CD4-positive, alpha-beta T cell treated with Interleukin-17A for 4 hours (primary cell): ENCODE measurements around the gene ZBTB16.

Experiments
- DNase-seq: peaks from one replicate; pipeline ENCODE4 v3.0.0-alpha.2; 2020; ENCODE audit warnings: mixed read lengths

ZBTB16 gene

DNA sequence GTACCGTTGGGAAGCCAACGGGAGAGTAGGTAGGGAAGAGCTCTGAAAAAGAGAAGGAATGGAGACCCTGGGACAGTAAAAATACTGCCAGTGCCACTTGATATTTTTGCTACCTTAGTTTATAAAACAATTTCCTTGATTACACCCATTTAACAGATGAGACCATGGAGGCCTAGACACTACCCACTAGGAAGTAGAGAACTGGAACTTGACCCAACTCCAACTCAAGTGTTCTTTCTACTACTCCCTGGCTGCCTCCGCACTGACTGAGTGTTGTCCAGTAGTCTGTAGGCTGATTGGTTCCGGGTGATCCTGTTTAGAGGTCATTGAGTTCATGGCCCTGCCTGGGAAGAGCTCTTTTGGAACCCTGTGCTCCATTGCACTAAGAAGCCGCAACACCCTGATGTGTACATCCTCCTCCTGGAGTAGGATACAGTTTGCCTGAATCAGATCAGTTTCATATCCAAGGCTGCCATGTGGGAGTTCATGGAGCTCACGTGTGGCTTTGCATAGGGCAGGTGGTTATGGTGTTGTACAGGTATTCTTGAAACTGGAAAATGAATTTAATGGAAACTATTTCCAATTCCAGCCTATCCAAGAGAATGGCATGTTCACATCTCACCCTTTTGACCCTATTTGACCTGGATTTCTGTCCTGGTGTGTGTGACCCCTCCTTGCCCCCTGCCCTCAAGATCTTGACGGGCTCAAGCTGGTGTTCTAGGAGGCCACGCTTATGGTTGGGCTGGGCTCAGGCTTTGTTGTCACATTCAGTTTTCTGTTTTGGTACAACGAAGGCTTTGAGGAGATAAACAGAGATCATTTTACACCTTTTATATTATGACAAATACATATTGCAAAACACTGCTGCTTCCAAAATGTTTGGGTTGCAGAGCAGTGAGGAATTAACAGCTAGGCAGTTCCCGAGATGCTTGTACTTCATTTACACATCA lies 134.5 kb downstream of the ZBTB16 start:
- DNase-seq: no peak

DNA sequence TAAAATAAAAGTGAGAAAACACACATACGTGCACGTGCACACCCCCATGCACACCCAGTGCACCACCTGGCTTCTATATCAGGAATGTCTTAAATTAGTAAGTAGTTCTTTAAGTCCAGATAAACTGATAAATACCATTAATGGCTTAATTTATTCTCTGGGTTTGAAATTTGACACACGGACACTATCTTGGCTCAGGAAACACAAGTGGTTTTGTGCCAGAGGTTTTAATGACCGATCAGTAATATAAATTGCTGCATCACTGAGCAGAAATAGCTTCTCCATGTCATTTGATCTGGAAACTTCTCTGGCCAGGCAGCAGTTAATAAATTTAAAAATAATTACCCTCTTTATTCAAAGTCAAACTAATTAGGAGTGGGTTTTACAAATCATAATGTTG lies 135.2 kb downstream of the ZBTB16 start:
- DNase-seq: peak; percentile 30

DNA sequence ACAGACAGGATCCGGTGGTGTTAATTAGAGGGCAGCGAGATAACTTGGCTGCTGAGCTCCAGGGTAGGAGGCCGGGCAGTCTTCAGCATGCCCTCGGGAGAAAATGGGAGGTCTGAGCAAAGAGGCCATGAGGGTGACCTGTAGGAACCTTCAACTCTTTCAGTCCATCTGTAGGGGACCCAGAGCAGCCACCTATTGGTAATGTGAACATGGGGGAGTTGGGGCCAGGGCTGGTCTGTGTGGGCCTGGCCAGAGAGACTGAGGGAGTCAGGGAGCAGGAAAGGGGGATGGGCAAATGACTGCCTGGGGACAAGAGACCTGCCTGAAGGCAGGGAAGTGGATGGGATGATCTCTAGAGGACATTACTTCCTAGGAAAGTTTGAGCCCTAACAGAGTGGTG lies 135.6 kb downstream of the ZBTB16 start:
- DNase-seq: no peak

DNA sequence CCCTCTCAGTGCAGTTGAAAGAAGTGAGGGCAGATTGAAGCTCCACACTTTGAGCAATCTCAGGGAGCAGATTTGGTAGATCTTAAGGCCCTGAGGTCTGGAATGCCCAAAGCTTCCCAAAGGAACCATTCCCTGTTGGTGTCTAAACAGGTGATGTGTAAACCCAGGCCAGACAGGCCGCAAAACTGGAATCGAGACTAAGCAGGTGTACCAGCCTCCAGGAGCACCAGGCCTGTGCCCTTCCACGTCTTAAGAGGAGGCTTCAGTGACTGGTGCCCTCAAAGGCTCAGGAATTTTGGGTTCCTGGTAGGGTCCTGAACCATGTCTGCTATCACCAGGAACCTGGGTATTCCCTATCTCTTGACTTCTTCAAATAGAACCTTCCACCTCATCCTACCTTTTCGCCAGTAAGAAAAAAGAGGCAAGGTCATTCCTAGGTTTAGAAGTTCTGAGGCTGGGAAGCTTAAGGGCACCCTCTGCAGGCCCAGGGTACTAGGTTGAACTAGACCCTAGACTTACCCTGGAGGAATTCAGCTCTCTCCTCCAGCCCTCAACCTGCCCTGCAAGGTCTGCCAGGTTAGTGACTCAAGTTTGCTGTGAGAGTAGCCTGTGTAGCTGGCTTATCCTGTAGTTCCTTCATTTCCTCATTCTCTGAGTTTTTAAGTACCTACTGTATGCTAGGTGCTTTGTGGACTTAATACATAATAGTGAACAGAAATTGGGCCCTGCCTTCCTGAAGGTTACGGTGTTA lies 136.6 kb downstream of the ZBTB16 start:
- peak; percentile 57 for DNase-seq

DNA sequence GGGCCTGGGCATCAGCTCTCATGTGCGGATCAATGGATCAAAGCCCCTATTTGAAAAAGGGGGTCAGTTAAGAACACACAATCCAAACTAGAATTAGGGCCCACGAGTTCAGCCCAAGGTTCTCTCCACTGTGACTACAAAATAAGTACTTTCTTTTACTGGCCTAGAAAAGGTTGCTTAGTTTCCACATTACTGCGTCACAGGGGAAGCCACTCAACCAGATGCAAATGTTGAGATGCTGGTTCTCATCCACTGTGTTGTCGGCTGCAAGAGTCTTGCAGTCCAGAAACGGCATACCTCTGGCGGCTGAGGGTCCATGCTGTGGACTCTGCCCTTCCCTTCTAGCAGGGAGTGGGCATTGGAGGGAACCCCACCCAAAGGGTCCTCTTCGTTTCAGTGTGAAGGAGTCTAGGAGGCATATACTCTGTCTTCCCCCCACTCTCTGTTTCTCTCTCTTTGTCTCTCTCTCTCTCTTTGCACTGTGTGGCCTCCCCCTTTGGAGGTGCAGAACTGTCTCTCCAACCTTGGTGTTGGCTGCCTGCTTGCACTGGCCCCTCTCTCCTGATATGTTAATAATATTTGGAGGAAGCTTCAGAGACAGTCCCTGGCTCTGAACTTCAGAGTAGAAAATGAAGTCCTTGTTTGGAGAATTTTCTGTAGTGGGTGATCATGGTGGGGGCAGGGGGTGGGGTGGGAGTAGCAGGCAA lies 137.6 kb downstream of the ZBTB16 start:
- no peak for DNase-seq

DNA sequence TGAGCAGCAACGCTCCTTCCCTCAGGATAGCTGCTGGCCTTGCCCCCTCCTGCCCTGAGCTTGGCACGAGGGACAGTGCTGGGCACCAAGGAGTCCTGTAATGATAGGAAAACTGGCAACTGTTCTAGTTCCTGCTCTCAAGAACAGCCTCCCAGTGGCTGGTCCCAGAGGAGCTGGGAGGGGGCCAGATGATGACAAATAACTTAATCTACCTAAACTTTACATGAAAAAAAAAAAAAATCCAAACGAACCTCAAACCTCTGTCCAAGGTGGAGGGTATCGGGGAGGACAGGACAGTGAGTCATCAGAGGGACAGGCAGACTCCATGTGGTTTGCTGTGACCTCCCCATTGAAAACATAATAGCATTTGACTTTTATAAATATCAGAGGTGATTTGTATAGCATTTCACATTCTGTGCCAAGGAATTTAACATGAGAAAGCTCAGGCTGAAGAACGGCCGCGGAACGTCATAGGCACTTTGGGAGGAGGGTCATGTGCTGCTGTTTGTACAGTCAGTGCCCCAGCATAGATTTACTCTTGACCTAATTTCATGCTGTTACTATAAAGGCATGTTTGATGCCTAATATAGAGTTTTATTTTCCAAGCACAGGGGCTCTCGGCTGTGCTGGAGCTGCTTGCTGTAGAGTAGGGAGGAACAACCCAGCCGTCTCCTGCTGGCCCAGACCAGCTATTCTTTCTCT lies 138.4 kb downstream of the ZBTB16 start:
- no peak for DNase-seq

DNA sequence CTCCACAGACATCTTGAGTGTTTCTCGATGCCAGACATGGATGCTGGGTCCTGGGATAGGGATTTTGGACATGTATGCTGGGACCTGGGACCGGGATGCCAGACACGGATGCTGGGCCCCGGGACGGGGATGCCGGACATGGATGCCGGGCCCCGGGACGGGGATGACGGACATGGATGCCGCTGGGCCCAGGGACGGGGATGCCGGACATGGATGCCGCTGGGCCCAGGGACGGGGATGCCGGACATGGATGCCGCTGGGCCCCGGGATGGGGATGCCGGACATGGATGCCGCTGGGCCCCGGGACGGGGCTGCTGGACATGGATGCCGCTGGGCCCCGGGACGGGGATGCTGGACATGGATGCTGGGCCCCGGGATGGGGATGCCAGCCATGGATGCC lies 139.5 kb downstream of the ZBTB16 start:
- DNase-seq: no peak

DNA sequence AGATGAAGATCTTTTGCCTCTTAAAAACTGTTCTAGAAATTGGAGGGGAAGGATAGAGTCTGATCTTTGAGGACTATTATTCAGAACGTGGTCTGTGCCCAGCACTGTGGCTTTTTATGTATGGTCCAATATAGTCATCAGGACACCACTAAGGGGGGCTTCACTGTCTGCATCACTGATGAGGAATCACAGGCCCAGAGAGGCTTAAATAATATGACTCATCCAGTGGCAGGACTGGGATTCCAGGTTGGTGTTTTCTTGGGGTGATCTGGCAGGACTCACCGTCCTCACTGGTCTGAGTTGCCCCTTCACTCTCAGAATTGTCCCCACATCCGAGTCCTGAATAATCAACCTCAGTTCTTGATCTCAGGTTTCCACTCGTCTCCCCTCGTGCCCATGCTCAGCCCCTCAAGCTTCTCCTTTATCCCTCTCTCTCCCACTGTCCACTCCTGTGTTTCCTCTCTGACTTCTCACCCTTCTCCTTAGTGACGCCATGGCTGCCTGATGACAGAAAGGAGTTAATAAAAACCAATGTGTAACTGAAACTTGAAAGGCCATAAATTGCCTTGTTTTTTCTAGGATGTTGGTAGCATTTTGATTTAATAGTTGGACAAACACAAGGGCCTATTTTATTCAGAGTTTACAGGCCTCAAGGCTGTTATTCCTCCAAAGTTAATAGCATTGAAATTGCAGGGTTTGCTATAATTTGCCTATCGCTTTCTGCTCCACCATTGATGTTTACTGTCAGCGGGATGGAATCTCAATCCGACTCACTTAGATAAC lies 141.0 kb downstream of the ZBTB16 start:
- DNase-seq: no peak

DNA sequence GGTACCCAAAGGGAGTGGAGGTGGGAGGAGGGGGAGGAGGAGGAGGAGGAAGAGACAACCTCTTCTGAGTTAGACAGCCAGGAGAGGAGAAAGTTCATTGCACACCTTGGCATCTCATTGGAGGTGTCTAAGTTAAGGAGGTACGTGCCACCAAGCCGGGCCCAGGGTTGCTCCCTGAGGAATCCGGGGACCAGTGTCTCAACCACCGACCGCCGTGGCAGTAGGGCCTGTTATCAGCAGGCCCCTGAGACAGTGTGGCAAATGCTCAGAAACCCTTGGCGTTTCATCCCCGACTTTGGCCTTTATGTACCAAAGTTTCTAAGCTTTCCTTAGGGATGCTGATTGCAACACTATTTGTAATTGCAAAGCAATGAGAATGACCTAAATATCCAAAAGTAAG lies 141.7 kb downstream of the ZBTB16 start:
- DNase-seq: no peak

DNA sequence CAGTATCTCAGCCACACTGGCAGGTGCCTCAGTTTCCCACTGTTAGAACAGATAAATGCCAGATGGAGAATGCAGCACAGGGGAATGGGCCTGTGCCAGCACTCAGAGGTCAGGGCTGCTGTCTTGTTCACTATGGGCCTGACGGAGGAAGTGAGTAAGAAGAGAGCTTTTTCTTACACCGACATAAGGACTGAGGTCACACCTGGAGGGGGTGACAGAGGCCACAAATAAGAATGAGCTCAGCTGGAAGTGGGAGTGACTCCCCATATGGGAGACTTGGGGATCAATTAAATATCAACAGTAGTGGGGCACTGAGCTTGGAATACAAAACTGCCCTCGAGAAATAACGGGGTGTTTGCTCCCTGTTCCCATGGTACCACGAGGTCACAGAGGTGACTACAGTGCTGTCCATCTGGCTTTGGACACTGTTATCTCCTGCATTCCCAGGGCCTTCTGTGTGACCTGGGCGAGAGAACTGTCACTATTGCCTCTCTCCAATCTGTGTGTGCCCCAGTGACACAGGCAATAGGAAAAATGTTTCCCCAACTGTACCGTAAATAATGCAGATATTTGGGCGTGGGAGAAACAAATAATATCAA lies 142.6 kb downstream of the ZBTB16 start:
- DNase-seq: no peak

DNA sequence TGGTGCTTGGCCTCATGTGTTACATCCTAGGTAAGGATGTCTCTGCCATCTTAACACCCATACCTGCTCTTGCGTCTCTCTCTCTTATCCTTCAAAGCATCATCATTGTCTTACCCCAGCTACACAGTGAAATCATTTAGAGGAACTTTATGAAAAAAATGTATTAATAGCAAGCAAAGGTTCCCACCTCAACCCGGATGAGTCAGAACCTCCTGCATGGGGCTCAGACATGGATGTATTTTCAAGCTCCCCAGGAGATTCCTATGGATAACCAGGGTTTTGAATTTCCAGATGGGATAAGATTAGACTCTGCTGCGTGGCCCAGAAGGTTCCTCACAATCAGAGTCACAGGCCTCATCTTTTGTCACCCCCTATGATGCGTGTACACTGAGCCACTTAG lies 147.6 kb downstream of the ZBTB16 start:
- DNase-seq: no peak

DNA sequence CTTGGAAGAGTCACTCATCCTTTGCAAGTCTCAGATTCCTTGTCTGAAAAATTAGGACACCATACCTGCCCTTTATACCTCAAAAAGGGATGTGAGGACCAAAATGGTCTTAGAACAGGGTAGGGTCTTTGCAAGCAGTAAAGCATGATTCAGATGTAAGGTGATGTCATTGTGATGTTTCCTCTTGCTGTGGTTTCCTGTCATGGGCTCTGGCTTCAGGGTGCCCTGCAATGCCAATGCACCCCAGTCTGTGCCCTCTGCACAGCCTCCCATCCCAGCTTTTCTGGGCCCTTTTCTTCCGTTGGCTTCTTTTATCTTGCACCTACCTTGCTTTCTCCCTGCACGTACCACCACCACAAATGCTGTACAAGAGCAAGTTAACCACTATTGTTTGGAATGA lies 148.9 kb downstream of the ZBTB16 start:
- peak; percentile 63 for DNase-seq

DNA sequence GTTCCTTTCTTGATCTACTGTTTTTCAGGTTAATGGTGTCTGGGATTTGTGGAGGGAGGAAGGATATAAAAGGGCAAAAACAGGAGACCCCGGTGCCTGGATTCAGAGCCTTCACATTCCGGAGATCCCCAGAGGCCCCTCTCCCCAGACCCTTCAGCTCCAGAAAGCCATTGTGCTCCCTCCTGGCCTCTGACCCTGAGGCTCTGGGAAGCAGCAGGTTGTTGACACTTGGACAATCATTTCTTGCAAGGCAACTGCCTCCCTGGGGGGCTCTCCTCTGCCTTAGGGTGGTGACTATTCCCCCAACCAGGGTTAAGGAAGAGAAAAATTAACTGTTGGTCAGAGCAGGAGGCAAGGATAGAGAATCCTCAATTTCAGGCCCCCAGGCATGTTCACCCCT lies 149.8 kb downstream of the ZBTB16 start:
- DNase-seq: no peak

DNA sequence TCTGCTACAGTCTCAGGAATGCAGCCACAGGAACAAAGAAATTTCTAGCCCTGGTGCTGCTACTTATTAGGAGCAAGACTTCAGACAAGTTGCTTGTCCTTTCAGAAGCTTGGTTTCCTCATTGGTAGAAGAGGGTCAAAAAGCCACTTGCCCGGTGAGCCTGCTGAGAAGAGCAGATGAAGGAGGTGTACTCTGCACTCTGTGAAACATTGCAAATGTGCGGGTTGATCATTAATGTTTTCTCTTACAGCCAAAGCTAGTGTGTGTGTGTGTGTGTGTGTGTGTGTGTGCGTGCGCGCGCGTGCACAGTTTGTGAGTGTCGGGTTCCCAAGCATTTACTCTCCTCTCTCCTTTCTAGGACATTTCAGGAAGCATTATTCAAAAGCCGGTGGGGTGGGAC lies 150.4 kb downstream of the ZBTB16 start:
- DNase-seq: no peak

DNA sequence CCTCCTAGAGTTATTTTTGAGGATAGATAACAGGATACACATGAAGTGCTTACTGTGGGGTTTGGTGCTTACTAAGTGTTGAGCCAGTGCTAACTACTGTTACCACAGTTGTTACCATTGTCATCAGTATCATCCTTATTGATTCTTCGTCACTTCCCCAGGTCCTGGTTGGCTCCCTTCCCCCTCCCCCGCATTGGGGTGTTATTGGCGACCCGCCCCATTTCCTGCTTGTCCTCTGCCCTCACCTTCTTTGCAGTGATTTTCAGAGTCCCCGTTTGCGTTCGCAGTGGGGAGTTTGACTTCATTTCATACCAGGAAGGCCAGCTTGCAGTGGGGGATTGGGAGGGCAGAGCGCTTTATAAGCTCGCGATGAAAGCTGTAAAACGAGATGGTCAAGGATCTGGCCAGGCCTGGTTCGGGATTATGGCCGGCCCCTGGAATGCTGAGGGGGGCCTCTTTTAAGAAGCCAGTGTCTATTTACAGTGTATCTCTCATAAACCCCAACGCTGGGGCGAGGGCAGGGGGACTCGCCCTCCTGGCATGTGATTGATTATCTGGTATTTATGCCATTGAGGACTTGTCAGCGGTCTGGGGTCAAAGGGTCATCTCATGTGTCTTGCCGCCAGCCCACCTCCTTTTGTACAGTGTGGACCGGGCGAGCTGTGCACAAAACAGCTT lies 152.1 kb downstream of the ZBTB16 start:
- DNase-seq: no peak

DNA sequence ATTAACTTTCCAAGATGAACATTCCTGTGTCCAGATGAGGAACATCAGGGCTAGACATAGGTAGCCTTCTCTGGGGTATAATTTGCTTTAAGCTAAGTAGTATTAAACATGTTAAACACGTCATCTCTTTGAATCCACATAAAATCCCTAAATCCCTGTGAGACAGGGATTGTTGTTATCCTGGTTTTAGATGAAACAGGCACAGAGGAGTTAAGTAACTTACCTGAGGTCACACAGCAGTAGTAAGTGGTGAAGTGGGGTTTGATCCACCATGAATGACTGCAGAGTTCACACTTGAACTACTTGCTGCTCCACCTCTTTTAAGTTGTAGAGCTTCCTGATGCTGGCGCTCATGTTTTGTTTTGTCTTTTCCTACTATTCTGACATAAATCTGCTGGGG lies 154.1 kb downstream of the ZBTB16 start:
- no peak for DNase-seq

DNA sequence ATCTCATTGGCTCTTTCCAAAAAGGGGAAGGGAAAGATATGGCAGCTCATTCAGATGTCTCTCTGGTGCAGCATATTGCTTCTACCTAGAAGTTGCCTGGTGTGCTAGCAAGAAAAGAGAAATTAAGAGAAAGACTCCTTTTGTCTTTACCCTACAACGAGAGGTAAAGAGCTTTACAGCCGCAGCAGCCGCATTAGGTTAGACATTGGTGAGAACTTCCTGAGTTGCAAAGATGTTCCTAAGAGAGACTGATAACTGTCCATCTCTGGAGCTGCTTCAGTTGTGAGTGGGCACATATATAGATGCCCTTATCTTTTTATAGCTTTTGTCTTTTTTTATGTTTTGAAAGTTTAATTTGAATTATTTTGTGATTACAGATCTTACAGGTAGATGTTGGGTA lies 155.9 kb downstream of the ZBTB16 start:
- no peak for DNase-seq

DNA sequence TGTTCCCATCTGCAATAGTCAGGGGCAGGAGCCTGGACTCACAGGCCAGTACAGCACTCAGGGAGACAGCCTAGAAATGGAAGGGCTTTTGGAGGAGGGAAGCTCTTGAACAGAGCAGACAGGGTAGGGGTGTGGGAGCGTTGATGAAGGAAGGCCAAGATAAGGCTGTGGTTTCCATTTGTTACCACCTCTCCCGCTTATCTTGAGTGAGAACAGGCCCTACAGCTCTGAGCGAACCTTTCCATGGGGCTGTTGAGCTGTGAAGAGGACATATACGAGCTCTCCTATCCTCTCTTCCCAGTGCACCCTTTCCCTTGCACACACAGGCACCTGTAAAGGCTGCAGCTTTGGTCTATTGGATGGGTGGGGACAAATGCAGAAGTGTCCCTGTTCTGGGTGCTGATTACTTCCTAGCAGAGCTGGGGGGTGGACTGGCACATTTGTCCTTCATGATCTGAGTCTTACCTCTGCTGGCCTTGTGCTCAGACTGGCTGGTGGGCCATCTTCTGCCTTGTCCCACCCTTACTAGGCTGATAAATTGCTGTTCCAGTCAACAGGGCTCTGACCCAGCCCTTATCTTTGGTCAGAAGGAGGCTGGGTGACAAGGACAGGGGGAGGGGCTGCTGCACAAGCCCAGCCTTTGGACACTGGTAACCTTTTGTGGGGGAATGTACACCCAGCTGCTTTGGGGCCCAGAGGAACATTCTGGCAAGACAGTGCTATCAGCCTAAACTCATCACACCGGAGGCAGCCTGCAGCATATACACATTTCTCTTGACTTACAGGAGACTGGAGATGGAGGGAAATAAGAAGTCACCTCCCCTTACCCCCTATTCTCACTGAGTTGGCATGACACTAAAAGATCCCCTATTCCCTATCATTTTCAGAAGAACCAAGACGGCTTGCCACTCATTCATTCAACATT lies 156.6 kb downstream of the ZBTB16 start:
- no peak for DNase-seq

DNA sequence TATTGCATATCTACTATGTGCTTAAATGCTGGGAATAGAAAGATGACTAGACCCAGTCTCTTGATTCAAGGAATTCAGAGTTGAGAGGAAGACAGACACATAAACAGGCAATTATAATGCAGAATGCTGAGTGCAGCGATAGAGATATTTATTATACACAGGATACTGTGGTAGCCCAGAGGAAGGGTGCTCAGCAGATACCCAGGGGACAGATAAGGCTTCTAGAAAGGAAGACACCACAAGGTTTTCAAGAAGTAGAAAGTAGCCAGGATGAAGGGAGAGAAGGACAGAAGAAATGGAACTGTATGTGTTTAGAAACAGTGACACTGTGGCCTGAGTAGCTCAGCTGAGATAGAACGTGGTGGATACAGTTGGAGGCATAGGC lies 157.3 kb downstream of the ZBTB16 start:
- no peak for DNase-seq

DNA sequence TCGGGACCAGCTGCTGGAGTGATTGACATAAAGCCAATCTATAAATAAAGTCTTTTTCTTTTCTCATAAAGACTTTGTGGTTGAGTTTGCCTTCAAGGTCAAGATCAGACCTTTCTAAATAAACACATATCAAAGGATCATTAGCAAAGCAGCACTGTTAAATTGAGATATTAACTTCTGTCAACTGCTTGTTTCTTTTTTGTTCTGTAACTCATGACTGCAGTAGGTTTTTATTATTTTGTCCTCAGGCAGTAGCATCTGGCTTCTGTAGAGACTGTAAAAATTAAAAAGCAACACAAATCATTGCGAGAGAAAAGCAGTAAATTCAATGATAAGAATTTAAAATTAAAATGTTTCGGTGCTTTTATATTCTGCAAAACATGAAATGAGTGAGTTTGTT lies 159.0 kb downstream of the ZBTB16 start:
- no peak for DNase-seq
